Activated CD4-positive, alpha-beta T cell treated with anti-CD3 and anti-CD28 coated beads, Interleukin-2, amount 50 U/mL, for 1 hour (primary cell): ENCODE results near the gene NTN4.
"Not testable (repeated sequence)": the region's sequence is repeated elsewhere in the genome, so short reads cannot be mapped to it uniquely, and the experiment has no call there.

Experiments
- DNase-seq: peaks from one replicate; pipeline ENCODE4 v3.0.0-alpha.2; 2020

NTN4 gene

GRCh38 chr12:95746062-95746461 is 44.5 kb downstream of the NTN4 start:
- not testable (repeated sequence) for DNase-seq

GRCh38 chr12:95742586-95742985 is 48.0 kb downstream of the NTN4 start:
- DNase-seq: no peak

- DNase-seq: no peak
Observed at GRCh38 chr12:95741635-95742034, 48.9 kb downstream of the NTN4 start.

- no peak for DNase-seq
Observed at GRCh38 chr12:95740751-95741150, 49.8 kb downstream of the NTN4 start.

GRCh38 chr12:95739561-95740313 is 50.8 kb downstream of the NTN4 start:
- DNase-seq: no peak

GRCh38 chr12:95738024-95738611 is 52.4 kb downstream of the NTN4 start:
- no peak for DNase-seq

- no peak for DNase-seq
Observed at GRCh38 chr12:95736631-95737030, 53.9 kb downstream of the NTN4 start.

- not testable (repeated sequence) for DNase-seq
Observed at GRCh38 chr12:95735728-95736127, 54.8 kb downstream of the NTN4 start.

- DNase-seq: no peak
Observed at GRCh38 chr12:95733141-95733825, 57.3 kb downstream of the NTN4 start.

GRCh38 chr12:95731519-95731958 is 59.0 kb downstream of the NTN4 start:
- DNase-seq: no peak

- DNase-seq: no peak
Observed at GRCh38 chr12:95730457-95730856, 60.1 kb downstream of the NTN4 start.

- DNase-seq: no peak
Observed at GRCh38 chr12:95726903-95727302, 63.7 kb downstream of the NTN4 start.

GRCh38 chr12:95724767-95725166 is 65.8 kb downstream of the NTN4 start:
- no peak for DNase-seq

GRCh38 chr12:95723693-95724384 is 66.7 kb downstream of the NTN4 start:
- no peak for DNase-seq

- DNase-seq: no peak
Observed at GRCh38 chr12:95721320-95721719, 69.2 kb downstream of the NTN4 start.

- no peak for DNase-seq
Observed at GRCh38 chr12:95720146-95720545, 70.4 kb downstream of the NTN4 start.

- no peak for DNase-seq
Observed at GRCh38 chr12:95718772-95719171, 71.8 kb downstream of the NTN4 start.

GRCh38 chr12:95718006-95718431 is 72.5 kb downstream of the NTN4 start:
- DNase-seq: no peak

- no peak for DNase-seq
Observed at GRCh38 chr12:95717316-95717928, 73.1 kb downstream of the NTN4 start.

GRCh38 chr12:95715177-95715576 is 75.4 kb downstream of the NTN4 start:
- DNase-seq: no peak

- no peak for DNase-seq
Observed at GRCh38 chr12:95712269-95712668, 78.3 kb downstream of the NTN4 start.

GRCh38 chr12:95710386-95710785 is 80.2 kb downstream of the NTN4 start:
- DNase-seq: no peak

GRCh38 chr12:95709152-95709551 is 81.4 kb downstream of the NTN4 start:
- no peak for DNase-seq
